ENCODE results near the gene AP3S2. TPM values are rescaled to one million over a fixed set of nuclear protein-coding genes. Genes with fewer than 3 reads are reported as not detected.

Gene AP3S2
- total and polyA plus RNA-seq, 2 experiments from 2014 or later, result 9.4 to 93.3 TPM

DNA sequence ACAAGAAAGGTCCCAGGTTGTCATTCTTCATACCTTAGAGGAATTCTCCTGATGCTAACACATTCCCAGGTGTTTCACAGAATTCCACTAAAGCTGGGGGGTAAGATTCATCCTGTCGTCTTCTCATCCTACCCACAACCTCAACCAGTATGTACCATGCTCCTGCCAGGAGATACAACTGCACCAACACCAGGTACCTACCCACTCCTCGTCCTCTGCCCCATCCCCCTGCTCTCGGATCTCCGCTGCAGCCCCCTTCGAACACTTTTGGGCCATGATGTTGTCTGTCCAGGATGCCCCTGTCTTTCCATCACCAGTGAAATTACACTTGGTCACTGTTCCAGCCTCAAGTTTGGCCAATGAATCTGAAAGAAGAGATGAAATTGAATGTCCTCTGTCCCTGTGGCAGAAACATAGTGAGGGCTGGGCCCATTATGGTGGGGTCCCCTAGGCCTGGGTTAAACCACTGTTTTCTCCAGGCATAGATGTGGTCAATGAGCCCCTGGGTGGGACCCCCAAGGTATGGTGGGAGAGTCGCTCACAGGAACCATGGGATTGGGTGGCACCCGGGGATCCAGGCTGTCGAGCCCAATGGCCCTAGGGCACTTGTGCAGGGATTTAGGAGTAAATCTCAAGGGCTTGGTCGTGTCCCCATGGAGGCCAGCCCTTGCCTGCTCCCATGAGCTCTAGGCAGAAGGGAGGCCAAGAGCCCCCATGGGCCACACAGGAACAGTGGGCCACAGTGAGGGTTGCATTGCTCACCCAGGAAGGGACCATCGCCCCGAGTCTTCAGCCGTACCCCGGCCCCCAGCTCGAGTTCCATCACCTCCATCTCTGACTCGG lies 9.4 kb upstream of the AP3S2 start:
- no peak overlapping the region for H2AFZ ChIP-seq
- no peaks in the 10 kb centered on the region for H3K36me3 ChIP-seq (ENCODE audit: insufficient read depth)
- H3K4me2 ChIP-seq, result no peak overlapping the region
- H3K9me2 ChIP-seq (ENCODE audit: insufficient read depth), result no peaks in the 10 kb centered on the region
- Mint-ChIP-seq H3K4me3 (no peak overlapping the region; the same call in 2 of the 3 replicates), H3K9me3 (no peaks in the 10 kb centered on the region), H3K4me1 (peaks cover 3% of the 10 kb centered on the region; the same call in 2 of the 3 replicates), H3K36me3 (ENCODE audit: low read depth) (peaks cover 3% of the 10 kb centered on the region; the same call in 1 of the 3 replicates), H3K27ac (no peak overlapping the region), H3K27me3 (ENCODE audit: insufficient read depth, low read depth, poor library complexity) (peaks cover 11% of the 10 kb centered on the region)
- TF ChIP-seq, protein P1, sequence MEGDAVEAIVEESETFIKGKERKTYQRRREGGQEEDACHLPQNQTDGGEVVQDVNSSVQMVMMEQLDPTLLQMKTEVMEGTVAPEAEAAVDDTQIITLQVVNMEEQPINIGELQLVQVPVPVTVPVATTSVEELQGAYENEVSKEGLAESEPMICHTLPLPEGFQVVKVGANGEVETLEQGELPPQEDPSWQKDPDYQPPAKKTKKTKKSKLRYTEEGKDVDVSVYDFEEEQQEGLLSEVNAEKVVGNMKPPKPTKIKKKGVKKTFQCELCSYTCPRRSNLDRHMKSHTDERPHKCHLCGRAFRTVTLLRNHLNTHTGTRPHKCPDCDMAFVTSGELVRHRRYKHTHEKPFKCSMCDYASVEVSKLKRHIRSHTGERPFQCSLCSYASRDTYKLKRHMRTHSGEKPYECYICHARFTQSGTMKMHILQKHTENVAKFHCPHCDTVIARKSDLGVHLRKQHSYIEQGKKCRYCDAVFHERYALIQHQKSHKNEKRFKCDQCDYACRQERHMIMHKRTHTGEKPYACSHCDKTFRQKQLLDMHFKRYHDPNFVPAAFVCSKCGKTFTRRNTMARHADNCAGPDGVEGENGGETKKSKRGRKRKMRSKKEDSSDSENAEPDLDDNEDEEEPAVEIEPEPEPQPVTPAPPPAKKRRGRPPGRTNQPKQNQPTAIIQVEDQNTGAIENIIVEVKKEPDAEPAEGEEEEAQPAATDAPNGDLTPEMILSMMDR (conservative IDR thresholded peaks at IDR 0.05; ENCODE audit: low read depth in 2 of 2), result no peak
- TF ChIP-seq NANOG (IDR thresholded peaks at IDR 0.05; ENCODE audit: borderline replicate concordance) (no peak), CREB1 (CRISPR knock-in tag; IDR thresholded peaks at IDR 0.05; ENCODE audit: low read depth) (no peak), JUNB (IDR thresholded peaks at IDR 0.05; ENCODE audit: unreplicated experiment) (no peak), ZNF462 (CRISPR knock-in tag; IDR thresholded peaks at IDR 0.05) (no peak), ZNF331 (CRISPR knock-in tag; IDR thresholded peaks at IDR 0.05; ENCODE audit: low read depth) (no peak), EZH2 (IDR thresholded peaks at IDR 0.05; ENCODE audit: low read depth, unreplicated experiment) (no peak), EZH2phosphoT487 (IDR thresholded peaks at IDR 0.05; ENCODE audit: unreplicated experiment) (no peak), POLR2AphosphoS5 (IDR thresholded peaks at IDR 0.05; ENCODE audit: low read depth) (no peak), STAT1 (IDR thresholded peaks at IDR 0.05; ENCODE audit: unreplicated experiment) (no peak), ZNF114 (CRISPR knock-in tag; IDR thresholded peaks at IDR 0.05) (no peak), REST (IDR thresholded peaks at IDR 0.05; ENCODE audit: unreplicated experiment) (no peak)
- TF ChIP-seq, protein P2, sequence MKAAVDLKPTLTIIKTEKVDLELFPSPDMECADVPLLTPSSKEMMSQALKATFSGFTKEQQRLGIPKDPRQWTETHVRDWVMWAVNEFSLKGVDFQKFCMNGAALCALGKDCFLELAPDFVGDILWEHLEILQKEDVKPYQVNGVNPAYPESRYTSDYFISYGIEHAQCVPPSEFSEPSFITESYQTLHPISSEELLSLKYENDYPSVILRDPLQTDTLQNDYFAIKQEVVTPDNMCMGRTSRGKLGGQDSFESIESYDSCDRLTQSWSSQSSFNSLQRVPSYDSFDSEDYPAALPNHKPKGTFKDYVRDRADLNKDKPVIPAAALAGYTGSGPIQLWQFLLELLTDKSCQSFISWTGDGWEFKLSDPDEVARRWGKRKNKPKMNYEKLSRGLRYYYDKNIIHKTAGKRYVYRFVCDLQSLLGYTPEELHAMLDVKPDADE (IDR thresholded peaks at IDR 0.05), result no peak
- no peaks in the 10 kb centered on the region for H4K20me1 ChIP-seq (replicated peaks; ENCODE audit: insufficient read depth)
- no peaks in the 10 kb centered on the region for H3K4me1 ChIP-seq (ENCODE audit: insufficient read depth)
- H3F3A ChIP-seq (replicated peaks; ENCODE audit: low read depth), result no peaks in the 10 kb centered on the region
- ATAC-seq, result no peak
- H3K27me3 ChIP-seq (ENCODE audit: insufficient read depth), result no peaks in the 10 kb centered on the region
- H3K79me2 ChIP-seq (replicated peaks; ENCODE audit: insufficient read depth), result no peaks in the 10 kb centered on the region
- H3K4me3 ChIP-seq, result no peak overlapping the region
- H3K27ac ChIP-seq (ENCODE audit: low read depth), result no peak overlapping the region
- no peak for DNase-seq (ENCODE audit: low spot score)

All from GM23338 (cell line).